ENCODE results near the gene MBOAT2.

DNA sequence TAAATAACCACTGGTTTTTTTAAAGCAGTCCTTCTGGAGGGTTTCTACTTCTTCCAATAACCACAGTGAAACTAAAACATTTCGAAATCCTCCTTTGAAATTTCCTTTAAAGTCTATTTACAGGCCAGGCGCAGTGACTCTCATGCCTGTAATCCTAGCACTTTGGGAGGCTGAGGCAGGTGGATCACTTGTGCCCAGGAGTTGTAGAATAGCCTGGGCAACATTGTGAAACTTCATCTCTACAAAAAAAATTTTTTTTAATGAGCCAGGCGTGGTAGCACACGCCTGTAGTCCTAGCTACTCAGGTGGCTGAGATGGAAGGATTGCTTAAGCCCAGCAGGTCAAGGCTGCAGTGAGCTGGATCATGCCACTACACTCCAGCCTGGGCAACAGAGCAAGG lies 181.3 kb downstream of the MBOAT2 start:
- no peak for TF ChIP-seq CTCF (optimal IDR thresholded peaks at IDR 0.05 in 1 of 3, IDR thresholded peaks at IDR 0.05 in 1 of 3, conservative IDR thresholded peaks at IDR 0.05 in 1 of 3; ENCODE audit: extremely low read depth in 1 of 3, insufficient read depth in 2 of 3, low read length in 3 of 3)
- TF ChIP-seq EZH2 (IDR thresholded peaks at IDR 0.05; ENCODE audit: low read length) = no peak

Measured in keratinocyte (primary cell).